Activated CD4-positive, alpha-beta T cell treated with anti-CD3 and anti-CD28 coated beads for 48 hours (primary cell): Measurements from ENCODE around the gene TRIM40.
A peak's percentile ranks its signal among the peaks of the same experiment; 100 is the strongest.

Source experiments
- DNase-seq: peaks from one replicate; pipeline ENCODE4 v3.0.0-alpha.2; 2020

Gene TRIM40

DNA sequence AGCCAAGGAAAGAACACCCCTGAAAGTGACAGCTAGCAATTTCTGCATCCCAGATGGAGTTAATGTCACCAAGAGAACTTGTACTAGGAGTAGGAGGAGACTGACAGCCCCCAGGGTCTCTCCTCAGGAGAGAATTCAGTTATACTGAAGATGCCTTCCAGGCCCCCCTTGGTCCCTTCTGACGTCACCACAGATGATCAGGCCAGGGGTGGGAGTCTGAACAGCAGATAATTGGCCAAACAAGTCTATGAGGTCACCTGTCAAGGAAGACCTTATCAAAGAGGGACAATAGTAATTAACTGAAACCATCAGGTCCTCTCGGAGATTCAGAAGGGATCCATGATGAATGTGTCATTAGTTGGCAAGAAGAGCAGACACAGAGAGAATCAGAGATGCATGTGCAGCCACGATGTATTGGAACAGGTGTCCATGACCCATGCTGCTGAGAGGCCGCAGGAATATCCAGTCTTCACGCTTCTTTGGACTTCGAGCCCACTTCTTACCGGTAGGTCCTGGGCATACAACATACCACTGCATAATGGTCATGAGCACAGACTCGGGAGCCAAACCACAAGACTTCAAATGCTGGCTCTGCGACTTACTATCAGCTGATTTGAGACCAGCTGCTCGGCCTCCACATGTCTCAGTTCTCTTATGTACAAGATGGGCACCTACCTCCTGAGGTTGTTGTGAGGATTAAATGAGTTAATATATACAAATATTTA lies 14.9 kb downstream of the TRIM40 start:
- no peak for DNase-seq

DNA sequence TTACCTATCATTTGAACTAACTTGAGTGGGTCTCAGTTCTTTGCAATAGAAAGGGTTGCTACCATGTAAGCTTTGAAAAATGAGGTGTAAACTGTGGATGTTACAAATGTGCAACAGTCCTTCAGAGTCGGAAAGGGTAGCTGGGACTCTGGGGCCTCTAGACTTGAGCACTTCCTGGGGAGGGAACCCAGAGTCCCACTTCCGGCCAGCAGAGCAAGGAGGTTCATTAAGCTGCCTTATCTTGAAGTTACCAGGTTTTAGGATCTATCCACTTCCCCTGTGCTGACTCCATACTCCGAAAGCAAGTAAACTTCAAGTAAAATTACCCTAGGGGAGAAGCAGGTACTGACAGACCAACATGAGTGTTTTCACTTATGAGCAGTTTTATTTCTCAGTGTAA lies 15.6 kb downstream of the TRIM40 start:
- no peak for DNase-seq

GRCh38 chr6:30152016-30152673 lies 16.2 kb downstream of the TRIM40 start:
- DNase-seq: no peak

DNA sequence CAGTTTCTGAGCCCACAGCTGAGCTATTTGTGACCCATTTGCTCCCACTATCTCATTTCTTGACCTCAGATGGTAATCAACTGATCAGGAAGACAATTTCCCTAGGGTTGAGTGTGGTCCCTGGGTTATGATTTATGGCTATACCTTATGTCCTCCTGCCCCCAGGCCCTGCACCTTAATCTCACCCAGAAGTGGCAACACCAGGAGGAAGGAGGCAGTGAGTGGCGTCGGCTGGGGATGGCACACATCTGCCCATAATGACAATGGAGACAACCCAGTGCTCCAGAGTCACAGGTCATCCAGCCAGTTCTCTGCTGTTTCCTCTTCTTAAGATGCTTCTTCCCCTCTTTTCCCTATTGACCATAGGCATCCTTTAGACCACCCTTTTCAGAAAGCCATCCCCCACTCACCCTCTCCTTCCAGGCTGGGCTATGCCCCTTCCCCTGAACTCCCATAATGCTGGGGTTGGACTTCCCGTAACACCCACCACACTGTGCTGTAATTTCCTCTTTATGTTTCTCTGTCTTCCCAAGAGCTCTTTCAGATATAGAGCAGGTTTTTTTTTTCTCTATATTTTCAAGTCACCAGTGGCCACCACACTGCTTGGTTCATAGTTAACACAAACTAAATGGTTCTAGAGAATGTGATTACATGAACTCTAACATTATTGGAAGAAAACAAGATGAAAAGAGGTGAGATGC lies 17.1 kb downstream of the TRIM40 start:
- DNase-seq: no peak

GRCh38 chr6:30154061-30154460 lies 18.1 kb downstream of the TRIM40 start:
- DNase-seq: no peak

GRCh38 chr6:30154709-30155519 lies 19.0 kb downstream of the TRIM40 start:
- no peak for DNase-seq

DNA sequence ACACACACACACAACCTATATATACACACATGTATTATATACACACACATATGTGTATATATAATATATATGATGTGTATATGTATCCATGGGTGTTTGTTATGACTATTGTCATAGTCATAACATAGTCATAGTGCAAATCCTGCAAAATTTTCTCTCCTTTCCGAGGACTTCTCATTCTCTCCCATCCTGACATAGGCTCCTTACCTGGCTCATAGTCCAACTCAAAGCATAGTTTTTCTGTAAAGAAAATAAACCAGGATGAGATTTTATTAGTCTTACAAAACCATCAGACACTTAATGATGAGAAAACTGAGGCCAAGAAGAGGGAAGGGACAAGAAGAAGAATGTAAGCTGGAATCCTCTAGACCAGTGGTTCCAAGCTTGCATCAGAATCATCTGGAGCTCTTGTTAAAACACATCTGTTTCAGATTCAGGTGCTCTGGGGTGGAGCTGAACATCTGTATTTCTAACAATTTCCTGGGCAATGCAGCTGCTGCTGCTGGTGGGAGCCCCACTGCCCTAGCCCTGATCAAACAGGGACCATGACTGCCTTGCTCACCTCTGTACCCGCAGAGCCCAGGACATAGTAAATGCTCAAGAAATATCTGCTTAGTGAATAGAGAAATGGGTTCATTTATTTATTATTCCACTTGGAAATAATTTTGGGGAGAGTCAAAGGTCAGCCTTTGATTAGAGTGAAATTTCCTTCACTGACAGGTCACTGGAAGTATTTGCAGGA lies 19.8 kb downstream of the TRIM40 start:
- DNase-seq: no peak

DNA sequence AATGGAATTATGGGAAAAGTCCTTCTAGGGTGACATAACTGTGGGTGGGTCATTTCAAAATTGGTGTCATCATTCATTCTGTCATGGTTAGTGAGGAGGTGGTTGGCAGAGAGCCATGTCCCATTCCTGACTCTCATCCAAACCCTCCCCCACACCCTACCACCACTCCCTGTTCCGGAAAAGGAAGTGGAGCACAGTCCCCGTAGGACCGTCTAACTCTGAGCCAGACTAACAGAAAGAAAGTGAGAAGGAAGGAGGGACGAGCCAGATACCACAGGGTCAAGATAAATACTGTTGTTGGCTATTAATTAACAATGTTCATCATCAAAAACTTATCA lies 20.3 kb downstream of the TRIM40 start:
- no peak for DNase-seq

- DNase-seq: no peak
Observed at GRCh38 chr6:30156774-30157173, 20.8 kb downstream of the TRIM40 start.

DNA sequence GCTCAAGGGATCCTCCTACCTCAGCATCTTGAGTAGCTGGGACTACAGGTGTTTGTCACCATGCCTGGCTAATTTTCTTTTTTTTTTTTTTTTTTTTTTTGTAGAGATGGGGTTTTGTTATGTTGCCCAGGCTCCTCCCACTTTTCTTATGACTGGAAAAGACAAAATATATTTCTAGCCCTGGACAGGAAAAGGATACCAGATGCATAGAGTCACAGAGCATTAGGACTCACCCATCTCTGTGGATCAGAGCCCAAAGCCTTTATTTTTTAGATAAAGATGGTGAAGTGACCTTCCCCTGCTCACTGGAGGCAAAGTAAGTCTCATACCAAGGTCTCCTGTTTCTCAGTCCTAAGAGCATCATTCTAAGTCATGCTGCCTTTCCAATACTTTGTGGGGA lies 21.6 kb downstream of the TRIM40 start:
- no peak for DNase-seq

- no peak for DNase-seq
Observed at GRCh38 chr6:30157999-30158398, 22.1 kb downstream of the TRIM40 start.

GRCh38 chr6:30158475-30159040 lies 22.6 kb downstream of the TRIM40 start:
- DNase-seq: peak; percentile 52

DNA sequence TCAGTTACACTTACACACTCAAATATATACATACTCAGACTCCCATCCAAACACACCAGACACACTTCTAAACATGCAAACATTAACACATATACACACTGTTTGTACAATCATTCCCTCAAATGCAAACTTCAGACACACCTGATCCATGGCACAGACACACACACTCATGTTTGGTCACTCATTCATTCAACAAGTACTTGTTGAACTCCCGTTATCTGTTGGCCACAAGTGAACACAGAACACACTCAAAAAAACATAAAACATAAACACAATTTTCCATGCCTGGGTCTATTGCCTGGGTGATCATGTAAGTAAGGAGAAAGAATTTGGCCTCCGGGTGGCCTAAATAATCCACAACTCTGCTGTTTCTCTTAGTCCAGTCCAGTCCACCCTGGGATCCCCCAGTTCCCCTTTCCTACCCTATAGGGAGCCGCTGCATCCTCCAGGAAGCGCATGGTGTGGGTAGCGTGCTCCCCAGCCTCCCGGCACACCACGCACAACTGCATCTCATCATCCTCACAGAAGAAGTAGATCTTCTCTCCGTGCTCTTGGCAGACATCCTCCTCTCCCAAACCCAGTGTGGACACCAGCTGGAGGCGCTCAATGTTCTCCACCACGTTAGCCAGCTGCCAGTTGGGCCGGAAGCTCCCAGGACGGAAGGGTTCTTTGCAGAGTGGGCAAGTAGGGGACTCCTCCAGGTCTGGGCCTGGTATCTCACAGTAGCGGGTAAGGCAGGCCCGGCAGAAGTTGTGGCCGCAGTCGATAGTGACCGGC lies 24.3 kb downstream of the TRIM40 start:
- DNase-seq: no peak

DNA sequence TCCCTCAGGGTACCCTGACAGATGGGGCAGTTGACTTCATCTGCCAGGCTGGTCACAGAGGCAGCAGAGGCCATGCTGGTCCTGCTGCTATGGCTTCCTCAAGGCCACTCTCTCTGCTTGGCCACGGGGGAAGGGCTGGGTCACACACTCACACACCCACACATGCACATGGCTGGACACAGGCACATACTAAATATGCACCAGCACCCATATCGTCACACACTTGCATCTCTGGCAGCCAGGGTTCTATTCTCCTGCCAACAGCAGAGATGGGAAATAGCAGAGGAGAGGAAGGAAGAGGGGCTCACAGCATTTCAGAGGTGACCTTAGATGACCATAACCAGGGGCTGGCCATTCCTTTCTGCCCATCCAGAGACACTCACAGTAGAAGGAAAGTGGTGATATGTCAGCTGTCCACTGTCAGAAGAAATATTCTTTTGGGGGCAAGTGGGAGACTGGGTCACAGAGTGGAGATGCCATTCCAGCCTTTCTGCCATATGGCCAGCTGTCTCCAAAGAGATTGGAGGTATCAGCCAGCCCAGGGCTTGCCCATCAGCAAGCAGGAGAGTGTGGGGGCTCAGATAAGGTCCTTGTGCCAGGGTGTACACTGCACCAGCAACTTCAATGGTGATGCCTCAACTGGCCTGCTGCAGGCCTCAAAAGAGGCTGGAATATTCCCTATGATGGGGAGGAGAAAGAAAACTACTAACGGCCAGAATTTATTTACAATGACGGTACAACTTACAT lies 25.0 kb downstream of the TRIM40 start, which contains the start of gene TRIM10:
Gene TRIM10, minus strand, starts transcription at position 427 of the 747 bp plus-strand sequence. Its CDS starts 353 bp downstream, at position 74.
- no peak for DNase-seq

DNA sequence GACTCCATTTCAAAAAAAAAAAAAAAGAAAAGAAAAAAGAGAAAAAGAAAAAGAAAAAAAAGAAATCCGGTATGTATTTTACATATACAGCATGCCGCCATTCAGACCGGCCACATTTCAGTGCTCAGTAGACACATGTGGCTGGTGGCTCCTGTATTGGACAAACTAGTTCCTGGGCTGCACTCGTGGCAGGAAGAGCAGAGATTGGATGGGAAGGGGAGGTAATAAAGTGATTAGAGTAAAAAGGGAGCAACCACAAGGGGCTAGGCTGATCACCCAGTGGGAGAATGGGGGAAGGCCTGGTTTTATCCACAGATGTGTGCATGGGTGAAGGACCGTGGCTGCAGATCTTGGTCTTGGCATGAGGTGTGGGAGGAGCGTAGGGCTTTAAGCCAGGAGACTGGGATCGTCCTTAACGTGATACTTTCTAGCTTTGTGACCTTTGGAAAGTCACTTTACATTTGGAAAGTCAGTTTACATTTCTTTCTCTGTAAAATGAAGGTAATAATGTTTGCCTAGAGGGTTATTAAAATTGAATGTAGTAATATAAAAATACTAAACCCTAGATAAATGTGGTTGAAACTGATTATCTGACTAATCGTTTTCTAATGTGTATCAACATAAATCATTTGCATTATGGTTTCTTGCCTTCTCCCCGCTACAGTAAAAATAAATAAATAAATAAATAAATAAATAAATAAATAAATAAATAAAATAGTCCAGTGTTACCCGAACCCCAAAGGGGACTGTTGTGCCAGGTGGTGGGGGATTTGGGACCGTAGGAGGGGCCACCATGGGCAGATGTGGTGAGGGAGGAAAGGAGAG lies 26.5 kb downstream of the TRIM40 start:
- DNase-seq: no peak

- peak; percentile 77 for DNase-seq
Observed at GRCh38 chr6:30163090-30163917, 27.4 kb downstream of the TRIM40 start, which contains the start of gene TRIM15. TRIM15 (plus strand) TSS chr6:30163546; CDS start chr6:30163685, 139 bp downstream.

- DNase-seq: no peak
Observed at GRCh38 chr6:30163918-30164654, 28.1 kb downstream of the TRIM40 start.

- DNase-seq: no peak
Observed at GRCh38 chr6:30164714-30165113, 28.8 kb downstream of the TRIM40 start.
